ENCODE results near the gene CNTNAP5.

CNTNAP5 gene

DNA sequence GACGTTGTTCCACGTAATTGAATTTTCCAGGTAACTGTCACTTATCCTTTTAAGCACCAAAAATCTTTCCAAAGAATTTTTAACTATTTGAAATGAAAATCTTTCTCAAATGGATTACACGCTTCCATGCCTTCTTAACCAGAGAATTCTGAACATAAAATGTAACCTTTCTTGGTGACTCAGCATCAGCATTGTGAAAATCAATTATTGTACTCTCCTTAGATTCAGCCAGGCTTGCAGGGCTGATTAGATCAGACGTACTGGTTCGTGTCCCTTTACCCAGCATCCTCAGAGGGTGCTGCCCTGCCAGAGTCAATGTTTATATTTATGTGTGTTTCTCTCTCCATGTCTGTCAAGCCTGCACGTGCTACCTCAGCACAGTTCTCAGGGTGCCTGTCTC is 623.9 kb downstream of the CNTNAP5 start:
- DNase-seq, result no peak

DNA sequence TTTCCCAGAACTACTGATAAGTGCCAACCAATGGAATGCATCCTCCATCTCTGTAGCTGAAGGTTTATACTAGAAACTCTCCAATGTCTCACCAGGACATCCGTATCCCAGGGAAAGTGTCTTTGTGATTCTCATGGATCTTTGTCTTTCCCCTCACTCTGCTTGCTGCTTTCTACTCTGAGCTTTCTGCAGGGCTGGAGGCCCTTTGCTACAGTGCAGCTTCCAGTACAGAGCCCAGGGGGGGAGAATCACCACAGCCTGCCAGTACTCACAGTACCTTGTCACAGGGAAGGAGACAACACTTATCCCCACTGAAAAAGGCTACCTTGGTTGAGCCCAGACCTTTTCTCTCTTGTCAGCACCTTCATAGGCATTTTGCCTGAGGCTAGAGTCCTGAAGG is 627.0 kb downstream of the CNTNAP5 start:
- no peak for DNase-seq

DNA sequence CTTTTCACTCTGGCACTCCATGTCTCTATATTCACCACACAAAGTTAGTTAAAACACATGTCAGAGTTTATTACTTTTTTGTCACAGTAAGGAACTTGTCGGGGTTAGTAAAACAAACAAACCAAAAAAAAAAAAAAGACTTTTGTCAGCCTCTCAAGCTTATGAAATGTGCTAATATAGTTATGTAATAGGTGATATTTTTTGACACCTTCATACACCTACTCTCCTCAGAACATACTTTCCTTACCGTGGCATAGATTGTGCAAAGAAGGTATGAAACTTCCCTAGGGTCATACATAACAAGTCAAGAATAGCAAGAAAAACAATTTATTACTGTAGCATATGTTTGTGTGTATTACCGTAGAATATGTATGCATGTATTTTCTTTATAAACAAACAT is 633.3 kb downstream of the CNTNAP5 start:
- DNase-seq, result no peak

DNA sequence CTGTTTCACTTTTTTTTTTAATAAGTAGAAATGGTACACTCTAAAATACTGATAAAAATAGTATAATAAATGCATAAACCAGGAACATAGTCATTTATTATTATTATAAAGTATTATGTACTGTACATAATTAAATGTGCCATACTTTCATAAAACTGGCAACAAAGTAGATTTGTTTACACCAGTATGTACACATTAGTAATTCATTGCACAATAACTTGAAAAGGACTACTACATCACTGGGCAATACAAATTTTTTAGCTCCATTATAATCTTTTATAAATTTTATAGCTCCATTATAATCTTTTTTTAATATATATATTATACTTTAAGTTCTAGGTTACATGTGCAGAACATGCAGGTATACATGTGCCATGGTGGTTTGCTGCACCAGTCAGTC is 636.5 kb downstream of the CNTNAP5 start:
- DNase-seq, result no peak

DNA sequence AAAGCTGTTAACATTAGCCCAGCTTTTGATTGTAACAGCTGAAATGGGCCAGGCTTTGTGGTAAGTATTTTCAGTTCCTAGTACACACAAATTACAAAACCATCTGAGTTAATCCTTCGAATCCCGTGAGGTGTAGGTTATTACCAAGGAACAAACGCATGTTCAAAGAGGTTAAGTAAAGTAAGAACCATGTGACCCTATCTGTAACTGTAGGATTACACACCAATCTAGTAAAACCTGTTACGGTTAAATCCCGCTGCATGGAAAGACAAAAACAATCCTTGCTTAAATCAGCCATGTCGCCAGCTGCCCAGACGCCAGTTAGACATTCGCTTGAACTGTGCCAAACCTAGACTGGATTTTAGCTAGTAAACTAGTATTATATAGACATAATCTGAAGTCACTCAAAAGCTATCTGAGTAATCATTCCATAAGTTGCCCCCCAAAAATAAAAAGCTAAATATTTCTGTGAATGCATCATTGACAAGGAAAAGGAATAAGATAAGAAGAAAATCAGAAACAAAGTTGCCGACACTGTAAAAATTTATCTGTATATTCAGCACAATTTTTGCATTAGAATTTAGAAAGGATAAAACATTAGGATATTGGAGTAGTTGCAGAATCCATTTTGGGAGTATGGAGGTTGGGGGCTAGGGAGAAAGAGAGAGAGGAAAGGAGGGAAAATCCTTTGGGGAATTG is 638.0 kb downstream of the CNTNAP5 start:
- DNase-seq, result no peak

DNA sequence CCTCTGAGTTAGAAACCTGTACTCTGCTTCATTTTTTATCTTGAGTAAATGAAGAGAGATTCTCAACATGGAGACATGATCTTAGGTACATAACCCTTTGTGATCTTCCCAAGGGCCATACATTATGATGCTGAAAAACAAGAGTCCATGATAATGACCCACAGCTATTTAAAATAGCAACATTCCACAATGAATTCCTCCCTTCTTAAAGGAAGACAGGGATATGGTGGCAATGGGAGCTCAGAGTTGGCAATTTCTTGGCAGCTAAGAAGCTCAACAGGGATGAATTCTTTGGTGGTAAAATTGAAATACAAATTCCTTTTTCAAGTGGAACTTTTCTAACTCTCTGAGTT is 638.5 kb downstream of the CNTNAP5 start:
- no peak for DNase-seq

DNA sequence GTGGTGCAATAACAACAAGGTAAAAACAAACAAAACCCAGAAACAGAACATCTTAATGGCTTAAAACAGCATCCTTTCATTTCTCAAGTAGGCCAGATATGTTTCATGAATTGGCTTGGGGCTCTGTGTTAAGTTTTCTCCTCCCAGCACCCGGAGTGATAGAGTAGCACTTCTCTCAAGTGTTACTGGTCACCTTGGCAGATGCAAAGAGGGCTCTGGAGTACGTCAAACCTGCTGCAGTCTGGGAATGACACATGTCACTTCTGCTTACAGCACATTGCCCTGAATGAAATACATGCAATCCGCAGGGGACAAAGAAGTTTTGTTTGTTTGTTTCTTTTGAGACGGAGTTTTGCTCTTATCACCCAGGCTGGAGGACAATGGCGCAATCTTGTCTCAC is 639.3 kb downstream of the CNTNAP5 start:
- no peak for DNase-seq

DNA sequence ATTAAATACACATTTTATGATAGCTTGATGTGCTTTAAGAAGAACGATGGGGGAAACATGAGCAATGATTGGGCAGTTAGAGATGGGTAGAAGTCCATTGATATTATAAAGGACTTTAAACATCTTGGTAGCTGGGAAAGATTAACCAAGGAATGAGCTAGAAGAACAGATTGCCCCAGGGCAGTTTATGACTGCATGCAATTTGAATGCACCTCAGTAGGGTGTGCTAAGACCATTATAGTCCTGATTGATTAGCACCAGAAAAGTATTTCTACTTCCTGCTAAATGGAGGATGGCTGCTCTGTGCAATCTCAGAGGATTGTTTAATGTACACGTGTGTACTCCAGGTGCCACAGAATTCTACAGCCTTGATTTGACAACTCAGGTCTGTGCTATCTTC is 641.9 kb downstream of the CNTNAP5 start:
- no peak for DNase-seq

DNA sequence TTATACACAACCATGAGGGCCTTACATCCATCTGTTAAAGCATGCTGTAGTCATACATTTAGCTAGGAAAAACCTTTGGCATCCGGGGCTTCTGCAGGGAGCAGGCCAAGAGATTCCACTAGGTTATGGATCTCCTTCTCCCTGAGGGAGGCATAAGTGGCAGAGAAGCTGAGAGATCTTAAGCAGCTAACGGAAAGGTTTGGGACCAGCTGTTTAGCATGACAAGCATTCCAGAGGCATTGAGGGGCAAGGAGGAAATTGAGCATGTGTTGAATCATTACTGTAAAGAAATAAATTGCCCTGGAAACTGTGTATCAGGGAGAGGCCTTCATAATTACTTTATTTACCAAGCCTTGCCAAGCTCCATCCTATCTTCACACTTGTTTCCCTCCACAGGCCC is 643.1 kb downstream of the CNTNAP5 start:
- no peak for DNase-seq

DNA sequence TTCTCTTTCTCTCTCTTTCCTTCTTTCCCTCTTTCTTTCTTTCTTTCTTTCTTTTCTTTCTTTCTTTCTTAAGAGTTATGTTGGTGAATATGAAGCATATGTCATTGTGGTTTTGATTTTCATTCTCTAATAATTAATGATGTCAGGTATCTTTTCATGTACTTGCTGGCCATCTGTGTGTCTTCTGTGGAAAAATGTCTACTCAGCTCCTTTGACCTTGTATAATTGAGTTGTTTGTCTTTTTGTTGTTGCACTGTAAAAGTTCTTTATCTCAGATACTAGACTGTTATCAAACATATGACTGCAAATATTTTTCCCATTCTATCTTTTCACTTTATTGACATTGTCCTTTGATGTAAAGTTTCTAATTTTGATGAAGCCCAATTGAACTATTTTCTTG is 645.1 kb downstream of the CNTNAP5 start:
- DNase-seq, result no peak

DNA sequence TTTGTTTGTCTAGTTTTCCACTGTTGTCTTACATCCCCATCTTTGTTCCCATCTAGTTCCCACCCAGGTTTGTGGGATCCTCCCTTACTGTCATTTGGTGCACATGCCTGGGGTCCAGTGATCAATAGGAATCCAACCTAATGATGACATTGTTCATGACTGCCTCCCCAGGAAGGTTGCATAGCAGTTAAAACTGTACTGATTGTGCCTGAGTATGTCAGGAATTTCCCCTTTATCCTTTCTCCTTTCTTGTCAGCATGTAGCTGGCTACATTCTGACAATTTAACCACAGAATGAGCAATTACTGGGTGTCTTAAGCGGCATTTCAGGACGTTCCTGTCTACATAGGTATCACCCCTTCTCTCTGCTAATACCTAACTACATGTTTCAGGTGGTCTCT is 653.0 kb downstream of the CNTNAP5 start:
- no peak for DNase-seq

DNA sequence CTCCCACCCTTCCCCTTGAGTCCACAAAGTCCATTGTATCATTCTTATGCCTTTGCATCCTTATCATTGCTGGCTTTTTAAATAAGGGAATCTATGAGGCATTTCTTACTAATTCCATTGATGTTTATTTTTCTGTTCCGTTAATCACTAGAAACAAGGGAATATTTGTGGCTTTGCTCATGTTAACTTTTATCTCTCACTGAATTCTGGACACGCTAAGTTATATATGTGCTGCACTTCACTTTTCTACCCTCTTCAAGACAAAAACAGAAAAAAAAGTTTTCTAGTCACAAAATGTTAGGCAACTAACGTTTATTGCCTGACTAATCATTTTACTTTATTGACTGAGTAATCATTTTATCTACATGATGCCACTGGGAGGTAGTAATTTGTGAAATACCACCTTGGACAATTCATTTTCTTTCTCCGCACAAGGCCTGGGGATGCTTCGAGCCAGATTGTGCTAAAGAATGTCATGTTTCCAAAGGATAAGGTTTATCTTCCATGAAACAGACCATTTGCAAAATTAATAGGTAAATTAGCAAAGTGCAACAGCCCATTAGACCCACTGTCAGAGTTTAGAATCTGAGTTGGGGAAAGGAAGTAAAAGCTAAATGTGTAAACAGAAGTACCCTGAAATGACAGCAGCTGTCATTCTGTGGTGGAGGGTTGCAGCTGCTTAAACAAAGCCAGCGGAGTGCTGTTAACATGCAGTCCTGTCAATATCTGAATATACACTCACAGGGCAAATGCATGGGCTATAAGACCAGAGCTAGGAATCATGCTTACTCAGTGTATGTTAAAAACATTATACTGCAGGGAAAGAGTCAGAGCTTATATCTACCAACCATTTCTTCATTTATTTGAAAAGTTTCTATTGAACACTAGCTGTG is 658.7 kb downstream of the CNTNAP5 start:
- DNase-seq, result no peak

DNA sequence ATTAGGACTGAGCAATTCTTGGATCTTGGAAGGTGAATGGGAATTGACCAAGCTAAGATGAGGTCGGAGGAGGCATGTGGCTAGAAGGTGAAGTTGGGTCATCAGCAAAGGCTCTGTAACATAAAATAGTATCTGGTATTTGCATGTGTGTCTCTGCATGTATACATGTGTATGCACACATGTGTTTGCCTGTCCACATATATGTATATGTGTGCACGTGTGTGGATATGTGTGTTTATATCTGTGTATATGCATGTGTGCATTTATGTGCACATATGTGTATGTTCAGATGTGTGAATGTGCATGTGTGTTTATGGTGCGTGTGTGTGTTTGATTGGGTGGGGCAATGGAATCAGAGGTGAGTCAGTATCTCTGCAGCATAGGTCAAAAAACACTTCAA is 664.3 kb downstream of the CNTNAP5 start:
- DNase-seq, result no peak

DNA sequence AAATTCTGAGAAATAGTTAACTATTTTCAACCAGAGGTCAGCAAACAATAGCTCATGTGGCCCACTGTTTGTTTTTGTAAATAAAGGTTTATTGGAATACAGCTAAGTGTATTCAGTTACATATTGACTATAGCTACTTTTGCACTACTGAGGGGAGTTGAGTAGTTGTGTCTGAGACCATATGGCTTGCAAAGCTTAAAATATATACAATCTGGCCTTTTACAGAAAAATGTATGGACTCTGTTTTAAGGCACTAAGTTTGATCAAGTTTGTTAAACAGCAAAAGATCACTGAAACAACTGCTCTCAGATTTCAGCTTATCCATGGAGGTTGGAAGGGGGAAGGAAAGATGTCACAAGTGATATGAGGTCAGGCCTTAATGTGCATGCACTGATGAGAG is 667.1 kb downstream of the CNTNAP5 start:
- no peak for DNase-seq

DNA sequence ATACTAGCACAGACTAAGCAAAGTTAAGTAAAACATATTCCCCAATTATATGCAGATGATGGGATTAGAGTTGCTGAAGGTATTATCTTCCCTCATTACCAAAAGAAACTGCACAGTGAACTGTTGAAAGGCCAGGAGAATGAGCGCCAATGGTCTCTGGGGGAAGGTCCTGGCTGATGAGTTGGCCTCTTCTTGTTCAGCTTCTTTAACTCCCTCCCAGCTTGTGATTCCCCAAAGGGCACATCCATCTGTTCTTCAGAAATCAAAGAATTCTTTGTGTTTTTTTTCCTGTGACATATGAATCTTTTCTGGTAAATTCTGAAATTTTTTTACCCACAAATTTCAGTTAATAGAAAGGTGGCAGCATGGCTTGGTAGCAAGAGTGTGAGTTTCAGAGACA is 667.6 kb downstream of the CNTNAP5 start:
- DNase-seq, result no peak

DNA sequence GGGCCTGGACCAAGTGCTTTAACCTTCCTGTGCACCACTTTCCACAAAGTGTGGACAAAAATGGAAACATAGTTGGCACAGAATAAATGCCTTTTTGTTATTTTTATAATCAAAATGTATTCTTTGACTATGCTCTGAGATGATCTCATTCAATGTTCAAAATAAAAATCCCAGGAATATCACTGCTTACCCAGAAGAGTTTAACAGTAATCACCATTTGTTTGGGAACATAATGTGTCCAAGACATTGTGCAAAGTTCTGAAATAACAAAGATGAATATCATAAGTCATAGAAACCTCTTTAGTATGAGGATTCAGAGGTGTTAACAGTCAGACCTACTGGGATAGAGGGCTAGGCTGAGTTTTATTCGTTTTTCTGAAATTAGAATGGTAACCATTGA is 668.1 kb downstream of the CNTNAP5 start:
- no peak for DNase-seq

DNA sequence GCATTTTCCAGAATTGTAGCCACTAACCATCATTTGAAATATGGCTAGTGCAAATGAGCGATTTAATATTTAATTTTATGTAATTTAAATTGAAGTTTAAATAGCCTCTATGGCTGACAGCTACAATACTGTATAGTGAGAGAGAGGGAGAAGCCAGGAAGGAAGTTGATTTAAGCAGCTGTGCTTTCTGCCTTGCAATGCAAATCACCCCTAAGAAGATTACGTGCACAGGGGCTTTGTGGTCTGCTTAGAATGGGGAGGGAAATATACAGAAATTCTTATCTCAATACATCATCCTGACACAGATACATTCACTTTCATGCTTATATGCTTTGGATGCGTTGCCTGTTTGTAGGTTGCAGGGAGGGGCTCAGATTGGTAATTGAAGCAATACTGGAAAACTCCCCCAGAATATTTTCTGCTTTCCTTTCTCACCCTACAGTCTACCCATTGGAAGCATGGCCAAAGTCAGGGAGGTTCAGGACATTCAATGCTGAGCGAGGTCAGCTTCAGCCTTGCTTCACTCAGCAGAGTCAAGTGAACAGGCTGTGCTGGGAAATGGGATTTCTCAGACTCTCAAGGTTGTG is 674.0 kb downstream of the CNTNAP5 start:
- no peak for DNase-seq

DNA sequence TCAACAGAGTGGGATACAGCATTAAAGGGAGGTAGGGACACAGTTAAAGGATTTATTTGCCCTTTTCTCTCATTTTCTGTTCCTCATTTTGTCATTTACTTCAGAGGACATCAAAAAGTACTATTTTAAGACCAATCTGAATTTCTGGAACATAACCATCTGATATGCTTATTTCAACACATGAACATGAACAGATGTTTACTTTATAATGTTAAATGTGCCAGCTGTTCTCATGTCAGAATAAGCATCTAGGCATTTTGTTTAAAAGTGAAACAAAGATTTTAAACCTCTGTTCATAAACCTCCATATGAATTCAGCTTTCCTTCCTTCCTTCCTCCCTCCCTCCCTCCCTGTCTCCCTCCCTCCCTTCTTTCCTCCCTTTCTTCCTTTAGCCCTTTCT is 677.7 kb downstream of the CNTNAP5 start:
- no peak for DNase-seq

DNA sequence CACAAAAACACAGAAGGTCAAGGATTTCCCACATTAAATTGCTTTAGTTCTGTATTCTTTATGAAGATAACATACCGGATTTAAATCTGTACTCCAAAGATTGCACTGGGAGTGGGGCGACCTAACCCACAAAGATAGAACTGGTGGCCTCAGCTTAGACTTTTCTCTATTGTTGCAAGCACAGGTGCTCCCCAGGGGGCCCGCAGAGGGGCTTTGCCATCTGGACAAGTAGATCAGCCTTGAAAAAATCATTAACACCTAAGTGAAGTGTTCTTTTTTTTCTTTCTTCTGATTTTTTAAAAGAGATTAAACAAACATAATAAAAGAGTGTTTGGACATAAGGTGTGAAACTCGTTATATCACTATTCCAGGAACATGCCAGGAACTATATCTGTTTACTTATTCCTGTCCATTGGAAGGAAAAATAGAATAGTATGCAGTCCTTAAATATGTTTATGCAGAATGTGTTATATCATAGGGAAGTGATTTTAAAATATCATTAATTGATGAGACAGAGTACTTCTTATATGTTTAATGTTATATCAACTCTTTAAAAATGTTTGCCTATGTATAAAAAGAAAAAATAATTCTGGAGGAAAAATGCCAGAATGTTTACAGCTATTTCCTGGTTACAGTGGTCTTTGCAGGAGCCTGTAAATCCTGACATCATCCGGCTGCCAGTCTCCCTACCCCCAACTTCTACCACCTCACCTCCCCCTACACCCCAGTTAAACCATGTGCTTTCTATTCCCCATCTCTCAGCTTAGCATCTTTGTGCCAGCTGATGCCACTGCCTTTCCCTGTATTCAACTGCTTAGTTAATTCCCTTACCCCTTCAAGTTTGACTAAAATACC is 679.2 kb downstream of the CNTNAP5 start:
- DNase-seq, result no peak

DNA sequence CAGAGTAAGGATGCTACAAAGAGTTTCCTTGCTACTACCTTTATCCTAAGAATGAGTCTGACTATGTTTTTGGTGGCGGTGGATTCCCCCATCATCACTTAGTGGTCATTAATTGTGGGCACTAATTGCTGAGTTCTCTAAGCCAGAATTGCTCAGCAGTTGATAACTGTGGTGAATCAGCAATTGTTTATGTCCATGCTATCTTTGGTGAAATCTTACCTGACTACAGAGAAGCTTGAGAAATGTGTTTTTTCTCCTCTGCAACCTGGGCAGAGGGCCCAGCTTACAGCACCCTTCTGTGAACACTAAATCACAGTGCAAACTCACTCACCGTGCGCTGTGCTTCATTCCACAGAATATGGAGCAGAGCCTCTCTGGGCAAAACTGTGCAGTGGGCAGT is 683.6 kb downstream of the CNTNAP5 start:
- no peak for DNase-seq

DNA sequence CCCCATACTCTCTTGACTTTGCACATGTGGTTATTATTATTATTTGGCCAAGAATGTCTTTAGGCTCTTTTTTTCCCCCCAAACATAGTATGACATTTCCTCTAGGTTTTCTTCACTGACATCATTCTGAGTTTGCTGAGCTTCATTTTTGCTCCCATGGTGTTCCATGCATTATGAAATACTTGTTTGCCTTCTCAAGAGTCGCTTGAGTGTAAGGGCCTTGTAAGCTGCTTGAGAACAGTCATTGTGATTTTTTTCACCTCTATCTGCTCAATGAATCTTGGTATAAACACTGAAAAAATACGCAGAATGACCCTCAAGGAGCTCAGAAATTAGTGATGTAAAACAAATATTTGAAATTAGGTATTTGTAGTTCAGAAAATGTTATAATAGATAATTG is 688.9 kb downstream of the CNTNAP5 start:
- no peak for DNase-seq

DNA sequence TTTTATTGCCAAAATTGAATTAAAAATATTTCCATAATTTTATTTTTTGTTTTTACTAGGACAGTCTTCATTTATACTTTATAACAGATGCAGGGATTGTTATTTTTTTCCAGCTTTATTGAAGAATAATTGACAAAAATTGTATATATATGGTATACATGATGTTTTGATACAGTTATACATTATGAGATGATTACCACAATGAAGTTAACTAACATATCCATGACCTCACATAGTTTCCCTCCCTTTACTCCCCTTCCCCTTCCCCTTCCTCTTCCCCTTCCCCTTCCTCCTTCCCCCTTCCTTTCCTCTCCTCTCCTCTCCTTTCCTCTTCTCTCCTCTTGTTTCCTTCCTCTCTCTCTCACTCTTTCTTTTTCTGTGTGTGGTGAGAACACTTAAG is 700.1 kb downstream of the CNTNAP5 start:
- DNase-seq, result no peak

DNA sequence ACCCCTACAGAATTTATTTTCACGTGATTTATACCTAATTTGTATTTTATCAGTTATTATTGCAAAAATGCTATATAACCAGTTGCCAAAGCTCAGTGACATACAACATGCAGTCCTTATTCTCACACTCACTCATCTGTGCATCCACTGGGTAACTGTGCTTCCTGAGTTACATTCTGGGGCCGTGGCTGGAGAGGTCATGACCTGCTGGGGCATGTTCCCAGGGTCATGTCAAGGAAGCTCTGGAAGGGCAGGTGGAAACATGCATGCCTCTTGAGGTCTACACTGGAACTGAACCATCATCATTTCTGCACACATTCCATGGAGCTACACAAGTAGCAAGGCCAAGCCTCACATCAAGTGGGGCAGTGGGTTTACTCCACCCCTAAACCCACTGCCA is 715.5 kb downstream of the CNTNAP5 start:
- DNase-seq, result no peak
